OCI-LY1 (cell line): Measurements from ENCODE around the gene KRTAP12-2.

Experiments
- H2AFZ ChIP-seq: fragments of 200-600 bp; sonication (generic), shearing (Covaris generic); 2 replicates; pipeline ENCODE4 v1.6.0; 2014; ENCODE audit warnings: antibody characterized with exemption, mild to moderate bottlenecking, low read length
- H3F3A ChIP-seq: fragments of 200-600 bp; sonication (generic), shearing (Covaris generic); 2 replicates; pipeline ENCODE4 v1.6.0; 2014; ENCODE audit warnings: mild to moderate bottlenecking, antibody characterized with exemption, low read length, moderate library complexity; ENCODE audit not compliant: insufficient read depth
- H3K27ac ChIP-seq: fragments of 200-600 bp; sonication (generic); 2 replicates; pipeline ENCODE4 v1.5.1; 2014; ENCODE audit warnings: low read length, mixed run types, mild to moderate bottlenecking, low read depth; ENCODE audit not compliant: poor library complexity, severe bottlenecking
- H3K27me3 ChIP-seq: fragments of 200-600 bp; sonication (generic); 2 replicates; pipeline ENCODE4 v1.6.0; 2014; ENCODE audit warnings: antibody characterized with exemption, mild to moderate bottlenecking, low read length, moderate library complexity; ENCODE audit not compliant: insufficient read depth
- H3K36me3 ChIP-seq: fragments of 200-600 bp; sonication (generic); 2 replicates; pipeline ENCODE4 v1.6.1; 2014; ENCODE audit warnings: mild to moderate bottlenecking, antibody characterized with exemption, low read length, moderate library complexity, mixed read lengths; ENCODE audit not compliant: insufficient read depth
- H3K4me1 ChIP-seq: fragments of 200-600 bp; sonication (generic); 2 replicates; pipeline ENCODE4 v1.5.1; 2014; ENCODE audit warnings: mild to moderate bottlenecking, low read length, moderate library complexity; ENCODE audit not compliant: insufficient read depth, severe bottlenecking
- H3K4me2 ChIP-seq: fragments of 200-600 bp; sonication (generic), shearing (Covaris generic); 2 replicates; pipeline ENCODE4 v1.6.1; 2014; ENCODE audit warnings: low read length
- H3K4me3 ChIP-seq: fragments of 200-600 bp; sonication (generic); 2 replicates; pipeline ENCODE4 v1.5.1; 2014; ENCODE audit warnings: low read length, low read depth, mild to moderate bottlenecking, mixed read lengths; ENCODE audit not compliant: poor library complexity, severe bottlenecking
- H3K79me2 ChIP-seq: fragments of 200-600 bp; shearing (Covaris generic); 2 replicates; pipeline ENCODE4 v1.6.1; 2016; ENCODE audit warnings: mixed run types, low read length, mixed read lengths; ENCODE audit not compliant: insufficient read depth
- H3K9ac ChIP-seq: fragments of 200-600 bp; sonication (generic), shearing (Covaris generic); 2 replicates; pipeline ENCODE4 v1.6.1; 2014; ENCODE audit warnings: mild to moderate bottlenecking, low read length, mixed read lengths
- H3K9me2 ChIP-seq: fragments of 200-600 bp; sonication (generic), shearing (Covaris generic); 2 replicates; pipeline ENCODE4 v1.6.1; 2014; ENCODE audit warnings: low read depth, mild to moderate bottlenecking, low read length, mixed read lengths
- H3K9me3 ChIP-seq: fragments of 200-600 bp; shearing (Covaris generic); 2 replicates; pipeline ENCODE4 v1.6.1; 2014; ENCODE audit warnings: low read length, mixed read lengths
- H4K20me1 ChIP-seq: fragments of 200-600 bp; sonication (generic), shearing (Covaris generic); 2 replicates; pipeline ENCODE4 v1.6.0; 2016; ENCODE audit warnings: mild to moderate bottlenecking, low read length; ENCODE audit not compliant: insufficient read depth
- CTCF ChIP-seq: fragments of 200-600 bp; sonication (generic), shearing (Covaris generic); IDR thresholded peaks from 2 replicates; pipeline ENCODE4 v1.5.1; 2017; ENCODE audit warnings: mild to moderate bottlenecking, antibody characterized with exemption, low read length, moderate library complexity, mixed read lengths
- EZH2 ChIP-seq: fragments of 200-600 bp; sonication (generic), shearing (Covaris generic); IDR thresholded peaks from 2 replicates; pipeline ENCODE4 v1.8.0; 2017; ENCODE audit warnings: borderline replicate concordance, mixed run types, mild to moderate bottlenecking, antibody characterized with exemption, low read length, moderate library complexity, mixed read lengths

The KRTAP12-2 gene

DNA sequence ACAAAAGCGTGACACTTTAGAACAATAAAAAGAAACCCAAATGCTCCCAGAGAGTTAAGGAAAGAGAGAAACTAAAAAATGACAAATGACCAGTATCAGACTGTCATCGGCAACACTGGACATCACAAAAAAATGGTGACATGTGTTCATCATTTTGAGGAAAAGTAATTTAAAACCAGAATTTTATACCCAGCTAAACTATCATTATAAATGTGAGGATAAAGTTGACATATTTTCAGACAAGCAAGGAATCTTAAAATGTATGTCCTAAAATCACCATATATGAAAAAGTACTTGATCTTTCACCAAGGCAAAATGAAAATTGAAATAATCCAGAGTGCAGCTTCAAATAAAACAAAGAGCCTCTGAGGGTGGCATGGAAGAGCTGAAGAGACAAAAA, 21.8 kb downstream of the KRTAP12-2 start:
- no peaks in the 10 kb centered on the region for H3K4me1 ChIP-seq
- no peaks in the 10 kb centered on the region for H3K79me2 ChIP-seq
- no peak overlapping the region for H3K27ac ChIP-seq
- H3K9me3 ChIP-seq, result peaks cover 8% of the 10 kb centered on the region
- no peaks in the 10 kb centered on the region for H3K27me3 ChIP-seq
- H3K4me3 ChIP-seq, result no peak overlapping the region
- H4K20me1 ChIP-seq, result no peaks in the 10 kb centered on the region
- H2AFZ ChIP-seq, result no peak overlapping the region
- no peak overlapping the region for H3K9ac ChIP-seq
- H3K4me2 ChIP-seq, result no peak overlapping the region
- H3F3A ChIP-seq, result no peaks in the 10 kb centered on the region
- no peaks in the 10 kb centered on the region for H3K36me3 ChIP-seq
- no peaks in the 10 kb centered on the region for H3K9me2 ChIP-seq
- TF ChIP-seq CTCF (no peak), EZH2 (no peak)

DNA sequence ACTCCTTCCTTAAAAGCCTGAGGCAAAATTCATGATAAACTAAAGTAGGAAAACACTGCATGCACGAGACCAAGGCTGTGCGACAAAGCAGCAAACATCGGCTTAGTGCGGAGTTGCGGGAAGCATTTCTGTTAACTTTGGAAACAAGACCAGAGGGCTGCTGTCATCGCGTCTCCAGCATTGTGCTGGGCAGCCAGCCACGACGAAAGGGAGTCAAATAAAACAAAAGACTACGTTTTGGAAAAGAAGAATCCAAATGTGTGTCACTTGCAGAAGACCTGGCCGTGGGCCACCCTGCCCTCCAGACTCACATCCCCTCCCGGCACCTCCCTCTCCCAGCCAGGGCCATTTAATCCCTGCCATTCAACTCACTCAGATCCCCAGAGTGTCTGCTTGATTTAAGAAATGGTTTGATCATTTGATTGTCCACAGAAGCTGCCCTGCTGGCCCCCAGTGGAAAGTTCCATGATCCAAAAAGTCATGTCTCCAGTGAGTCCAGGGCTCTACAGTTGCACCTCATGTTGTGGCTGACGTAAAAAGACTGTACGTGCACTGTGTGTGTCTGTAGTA, 22.9 kb downstream of the KRTAP12-2 start:
- H3K79me2 ChIP-seq, result no peaks in the 10 kb centered on the region
- no peaks in the 10 kb centered on the region for H3K4me1 ChIP-seq
- H4K20me1 ChIP-seq, result no peaks in the 10 kb centered on the region
- no peak overlapping the region for H2AFZ ChIP-seq
- H3K4me3 ChIP-seq, result no peak overlapping the region
- no peaks in the 10 kb centered on the region for H3F3A ChIP-seq
- H3K36me3 ChIP-seq, result no peaks in the 10 kb centered on the region
- no peaks in the 10 kb centered on the region for H3K9me2 ChIP-seq
- no peak overlapping the region for H3K27ac ChIP-seq
- no peak for TF ChIP-seq EZH2
- no peak for TF ChIP-seq CTCF
- H3K9me3 ChIP-seq, result peaks cover 8% of the 10 kb centered on the region
- H3K9ac ChIP-seq, result no peak overlapping the region
- no peaks in the 10 kb centered on the region for H3K27me3 ChIP-seq
- no peak overlapping the region for H3K4me2 ChIP-seq

GRCh38 chr21:44640761-44641160, 26.0 kb downstream of the KRTAP12-2 start:
- Histone ChIP-seq H4K20me1 (no peaks in the 10 kb centered on the region), H3K27ac (no peak overlapping the region), H3K9ac (no peak overlapping the region), H3F3A (no peaks in the 10 kb centered on the region), H3K27me3 (no peaks in the 10 kb centered on the region), H3K9me2 (no peaks in the 10 kb centered on the region), H3K36me3 (no peaks in the 10 kb centered on the region), H3K4me3 (no peak overlapping the region), H3K9me3 (peaks cover 8% of the 10 kb centered on the region), H3K4me2 (no peak overlapping the region), H2AFZ (no peak overlapping the region), H3K79me2 (no peaks in the 10 kb centered on the region), H3K4me1 (no peaks in the 10 kb centered on the region)
- TF ChIP-seq EZH2 (no peak), CTCF (no peak)
